Lower lobe of right lung (tissue), 2 donors: ENCODE results near the gene SRRM2. TPM values are rescaled to one million over a fixed set of nuclear protein-coding genes. Genes with fewer than 3 reads are reported as not detected.

Experiments
- ATAC-seq, 2 donors: fragments of 200-7000 bp; cut with Tn5 transposase; one replicate each; pipeline ENCODE4 v1.9.1; 2020 to 2022; ENCODE audit warnings: mild to moderate bottlenecking in 2 of 2, moderate library complexity in 2 of 2
- DNase-seq: peaks from one replicate; pipeline ENCODE4 v3.0.0-alpha.2; 2020
- H3K27ac ChIP-seq: fragments of 200-600 bp; one replicate; pipeline ENCODE4 v1.8.0; 2022
- H3K27me3 ChIP-seq: fragments of 200-600 bp; one replicate; pipeline ENCODE4 v1.8.0; 2022; ENCODE audit warnings: low read depth
- H3K36me3 ChIP-seq: fragments of 200-600 bp; one replicate; pipeline ENCODE4 v1.8.0; 2022; ENCODE audit warnings: mild to moderate bottlenecking
- H3K4me1 ChIP-seq: fragments of 200-600 bp; one replicate; pipeline ENCODE4 v1.8.0; 2022
- H3K4me3 ChIP-seq: fragments of 200-600 bp; one replicate; pipeline ENCODE4 v1.8.0; 2022; ENCODE audit warnings: mild to moderate bottlenecking
- H3K9me3 ChIP-seq: fragments of 200-600 bp; one replicate; pipeline ENCODE4 v1.8.0; 2022
- intact Hi-C: fragments of 100-400 bp; cut with DNase I; formaldehyde crosslinking; loops from one replicate; pipeline ENCODE4 v1.11.0; 2022
- total RNA-seq: library from RNA; stranded (reverse); fragmentation: NEBNext Ultra II Directional; extraction: Animal tissue kit (Norgen Biotek cat#: 25700); gene quantifications from one replicate; pipeline ENCODE4 v1.2.1, GENCODE V29; 2021
- TF ChIP-seq, protein P1 (sequence below): fragments of 200-600 bp; IDR thresholded peaks from one replicate; pipeline ENCODE4 v1.8.0; 2022; ENCODE audit warnings: antibody characterized with exemption, mild to moderate bottlenecking
- donor health status: DM: no; HTN: yes; CAD: no; lungs with severe emphysema.

Gene SRRM2
- total RNA-seq, 1 donor from 2014 or later = 659 TPM

DNA sequence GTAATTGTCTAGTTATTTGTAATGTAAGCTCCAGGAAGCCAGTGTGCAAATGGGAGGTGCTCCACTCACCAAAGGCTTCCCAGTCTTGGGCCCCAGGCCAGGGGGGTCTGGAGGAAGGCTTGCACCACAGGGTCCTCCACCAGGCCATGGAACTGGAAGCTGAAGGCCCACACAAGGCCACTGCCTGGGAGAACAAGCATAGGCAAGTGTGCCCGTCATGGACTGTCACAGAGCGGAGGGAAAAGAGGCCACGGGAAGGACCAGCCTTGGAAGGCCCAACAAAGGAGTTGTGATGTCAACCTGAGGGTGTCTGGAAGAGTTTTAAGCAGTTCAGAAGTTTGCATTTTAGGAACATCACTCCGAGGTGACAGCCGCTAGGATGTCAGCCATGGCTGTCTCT lies 3.0 kb upstream of the SRRM2 start:
- H3K4me3 ChIP-seq = no peak overlapping the region
- H3K36me3 ChIP-seq = no peaks in the 10 kb centered on the region
- no peaks in the 10 kb centered on the region for H3K9me3 ChIP-seq
- H3K27me3 ChIP-seq = no peaks in the 10 kb centered on the region
- DNase-seq (peak; percentile 24), ATAC-seq (no peak)
- intact Hi-C loops = no loop called here
- TF ChIP-seq, protein P1, sequence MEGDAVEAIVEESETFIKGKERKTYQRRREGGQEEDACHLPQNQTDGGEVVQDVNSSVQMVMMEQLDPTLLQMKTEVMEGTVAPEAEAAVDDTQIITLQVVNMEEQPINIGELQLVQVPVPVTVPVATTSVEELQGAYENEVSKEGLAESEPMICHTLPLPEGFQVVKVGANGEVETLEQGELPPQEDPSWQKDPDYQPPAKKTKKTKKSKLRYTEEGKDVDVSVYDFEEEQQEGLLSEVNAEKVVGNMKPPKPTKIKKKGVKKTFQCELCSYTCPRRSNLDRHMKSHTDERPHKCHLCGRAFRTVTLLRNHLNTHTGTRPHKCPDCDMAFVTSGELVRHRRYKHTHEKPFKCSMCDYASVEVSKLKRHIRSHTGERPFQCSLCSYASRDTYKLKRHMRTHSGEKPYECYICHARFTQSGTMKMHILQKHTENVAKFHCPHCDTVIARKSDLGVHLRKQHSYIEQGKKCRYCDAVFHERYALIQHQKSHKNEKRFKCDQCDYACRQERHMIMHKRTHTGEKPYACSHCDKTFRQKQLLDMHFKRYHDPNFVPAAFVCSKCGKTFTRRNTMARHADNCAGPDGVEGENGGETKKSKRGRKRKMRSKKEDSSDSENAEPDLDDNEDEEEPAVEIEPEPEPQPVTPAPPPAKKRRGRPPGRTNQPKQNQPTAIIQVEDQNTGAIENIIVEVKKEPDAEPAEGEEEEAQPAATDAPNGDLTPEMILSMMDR = no peak
- H3K4me1 ChIP-seq = peaks cover 11% of the 10 kb centered on the region
- H3K27ac ChIP-seq = no peak overlapping the region

DNA sequence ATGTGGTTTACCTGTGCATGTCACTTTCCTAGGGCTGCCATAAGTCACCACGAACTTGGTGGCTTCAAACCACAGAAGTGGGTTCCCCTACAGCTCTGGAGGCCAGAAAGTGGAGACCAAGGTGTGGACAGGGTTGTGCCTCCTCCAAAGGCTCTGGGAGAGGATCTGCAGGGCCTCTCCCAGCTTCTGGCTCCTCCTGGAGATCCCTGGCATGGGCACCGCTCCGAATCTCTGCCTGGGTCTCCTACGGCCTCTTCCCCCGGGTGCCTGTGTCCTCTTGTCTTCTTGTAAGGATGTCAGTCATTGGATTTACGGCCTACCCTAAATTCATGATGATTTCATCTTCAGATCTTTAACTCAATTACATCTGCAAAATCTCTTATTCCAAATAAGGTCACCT lies 2.5 kb upstream of the SRRM2 start:
- intact Hi-C loops = no loop called here
- Histone ChIP-seq H3K4me3 (no peak overlapping the region), H3K9me3 (no peaks in the 10 kb centered on the region), H3K4me1 (peaks cover 16% of the 10 kb centered on the region), H3K36me3 (no peaks in the 10 kb centered on the region), H3K27me3 (no peaks in the 10 kb centered on the region), H3K27ac (no peak overlapping the region)
- DNase-seq = peak; percentile 15
- ATAC-seq = no peak
- TF ChIP-seq, protein P1 = no peak

DNA sequence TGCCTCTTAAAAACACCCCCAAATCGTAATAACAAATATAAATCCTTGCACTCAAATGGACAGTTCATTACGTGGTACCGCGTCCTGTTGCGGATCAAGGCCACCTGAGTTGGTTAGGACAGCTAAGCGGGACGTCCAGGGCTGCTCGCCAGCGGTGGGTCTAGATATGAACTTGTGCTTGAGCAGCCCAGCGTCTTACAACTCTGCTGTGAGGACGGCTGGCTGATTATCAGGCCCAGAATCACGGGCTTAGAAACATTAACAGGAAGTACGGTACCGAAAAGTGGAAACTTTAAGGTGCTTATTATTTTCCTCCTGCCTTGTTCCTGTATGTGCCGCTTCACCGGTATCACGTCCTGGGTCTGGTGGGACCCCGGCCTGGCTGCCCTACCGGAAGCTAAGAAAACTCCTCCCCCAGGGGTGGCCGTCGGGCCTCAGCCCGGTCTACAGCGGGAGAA lies 832 bp upstream of the SRRM2 start:
- intact Hi-C loops = no loop called here
- no peak for ATAC-seq

DNA sequence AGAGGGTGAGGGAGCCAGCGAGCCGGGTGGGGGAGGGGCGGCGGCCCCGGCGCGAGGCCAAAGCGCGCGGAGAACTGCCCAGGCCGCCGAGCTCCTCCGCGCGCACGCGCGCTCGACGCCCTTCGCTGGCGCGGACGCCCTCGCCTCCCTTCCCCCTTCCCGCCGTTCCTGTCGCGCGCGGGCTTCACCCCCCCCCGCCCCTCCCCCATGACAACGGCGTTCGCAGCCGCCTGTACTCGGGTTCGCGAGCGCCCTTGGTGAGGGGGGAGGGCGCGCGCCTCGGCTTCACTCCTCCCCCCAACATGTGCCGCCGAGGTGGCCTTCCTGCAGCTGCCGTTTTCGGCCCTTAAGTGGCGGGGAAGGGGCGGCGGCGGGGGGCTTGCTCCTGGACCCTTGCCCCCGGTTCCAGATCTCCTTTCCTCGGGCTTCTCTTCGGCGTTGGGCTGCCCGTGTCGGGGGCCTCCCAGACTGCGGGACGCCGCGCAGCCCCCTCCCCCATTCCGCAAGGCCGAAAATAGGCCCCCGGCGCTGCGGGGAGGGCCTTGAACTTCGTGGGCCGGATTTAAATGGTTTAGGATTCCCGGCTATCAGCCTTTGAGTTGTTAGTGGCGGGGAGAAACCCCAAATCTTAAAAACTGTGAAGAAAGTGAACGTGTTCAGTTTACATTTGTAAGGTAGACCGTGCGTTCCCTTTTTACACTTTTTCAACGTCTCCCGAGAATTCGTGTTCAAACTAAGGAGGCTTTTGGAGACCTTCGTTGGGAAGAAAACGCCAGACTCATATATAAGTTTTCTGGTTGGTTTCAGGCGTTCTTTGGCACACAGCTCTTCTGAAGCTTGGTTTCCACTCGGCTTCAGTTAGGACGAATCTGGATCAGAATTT lies 653 bp downstream of the SRRM2 start:
- Histone ChIP-seq H3K27me3 (no peaks in the 10 kb centered on the region), H3K27ac (peak overlapping the region; percentile 99), H3K4me1 (peaks cover 38% of the 10 kb centered on the region), H3K4me3 (peak overlapping the region; percentile 92), H3K9me3 (no peaks in the 10 kb centered on the region), H3K36me3 (peaks cover 18% of the 10 kb centered on the region)
- intact Hi-C loops = no loop called here
- peak; percentile 87 to 90 for ATAC-seq
- peak; percentile 88 for DNase-seq
- TF ChIP-seq, protein P1 = no peak

More for the DNA sequence above, 832 bp upstream of the SRRM2 start:
- Histone ChIP-seq H3K27me3 (no peaks in the 10 kb centered on the region), H3K9me3 (no peaks in the 10 kb centered on the region), H3K36me3 (peaks cover 5% of the 10 kb centered on the region), H3K4me3 (peak overlapping the region; percentile 92), H3K27ac (peak overlapping the region; percentile 99), H3K4me1 (peaks cover 32% of the 10 kb centered on the region)
- peak; percentile 57 for DNase-seq
- TF ChIP-seq, protein P1 = no peak

DNA sequence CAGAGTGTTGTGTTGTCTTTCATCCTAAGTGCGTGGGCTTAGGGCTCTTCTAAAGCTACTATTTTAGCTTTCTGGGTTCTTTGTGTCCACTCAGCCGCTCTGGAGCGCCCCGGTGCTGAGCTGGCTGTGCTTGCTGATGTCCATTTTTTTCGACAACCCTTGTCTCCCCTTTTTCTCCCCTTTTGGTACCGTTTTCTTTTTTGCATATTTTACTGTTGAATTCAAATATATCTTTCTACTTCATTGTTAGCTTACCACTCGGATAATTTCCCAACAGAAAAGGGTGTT lies 1.2 kb downstream of the SRRM2 start:
- Histone ChIP-seq H3K9me3 (no peaks in the 10 kb centered on the region), H3K4me3 (peak overlapping the region; percentile 92), H3K27me3 (no peaks in the 10 kb centered on the region), H3K36me3 (peaks cover 24% of the 10 kb centered on the region), H3K27ac (peak overlapping the region; percentile 99), H3K4me1 (peaks cover 38% of the 10 kb centered on the region)
- intact Hi-C loops = no loop called here
- TF ChIP-seq, protein P1 = no peak
- DNase-seq = peak; percentile 27
- ATAC-seq = no peak
